ENCODE data around the gene TBC1D19.

DNA sequence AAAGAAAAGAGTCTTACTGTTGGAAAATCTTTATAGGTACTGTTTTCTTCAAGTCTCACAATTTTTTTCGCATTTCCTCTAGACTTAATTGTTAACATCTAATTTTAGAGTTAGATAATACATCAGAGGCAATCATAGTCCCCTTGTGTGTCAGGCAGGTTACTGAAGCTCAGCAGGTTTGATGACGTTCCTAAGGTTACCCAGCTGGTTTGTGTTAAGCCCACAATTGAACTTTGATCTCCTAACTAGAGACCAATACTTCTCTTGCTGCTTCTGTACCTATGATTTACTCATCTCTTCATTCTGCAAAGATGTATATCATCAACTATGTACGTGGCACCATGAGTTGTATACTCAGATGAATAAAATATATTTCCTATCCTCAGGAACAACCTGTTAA lies 145.1 kb downstream of the TBC1D19 start:
- TF ChIP-seq EZH2phosphoT487 (IDR thresholded peaks at IDR 0.05; ENCODE audit: insufficient read depth, low read depth): no peak
- TF ChIP-seq EZH2 (IDR thresholded peaks at IDR 0.05; ENCODE audit: insufficient read depth, poor library complexity, severe bottlenecking): no peak
